ENCODE data around the gene TRERF1.

The TRERF1 gene

DNA sequence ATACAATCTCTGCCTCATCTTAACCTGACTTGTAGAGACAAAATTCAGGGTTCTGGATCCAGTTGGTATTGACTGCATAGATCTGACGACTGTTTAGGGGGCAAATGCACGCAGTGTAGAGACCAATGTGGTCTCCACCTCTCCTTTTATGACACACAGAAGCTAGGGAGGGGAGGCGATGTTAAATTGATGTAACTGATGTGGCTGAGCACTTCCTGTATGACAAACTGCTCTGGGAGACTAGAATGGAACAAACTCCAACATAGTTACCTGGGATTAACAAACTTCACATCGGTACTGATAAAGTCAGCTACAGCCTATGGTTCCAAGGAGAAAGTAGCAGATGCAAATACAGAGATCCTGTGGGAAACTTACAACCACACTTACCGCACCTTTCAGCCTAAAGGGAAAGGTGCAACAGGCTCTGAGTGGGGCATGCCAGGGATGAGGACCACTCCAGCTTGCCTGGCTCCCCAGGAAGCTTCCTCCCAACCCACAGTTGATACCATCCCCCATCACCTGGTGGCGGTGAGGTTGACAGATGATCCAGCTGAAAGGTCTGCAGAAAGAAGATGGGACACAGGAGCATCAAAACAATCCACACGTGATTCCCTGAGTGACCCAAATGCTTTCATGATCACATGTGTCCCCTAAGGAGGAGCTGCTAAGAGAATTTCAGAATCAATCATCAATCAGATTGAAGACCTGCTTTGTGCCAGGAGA lies 173.4 kb downstream of the TRERF1 start:
- DNase-seq (ENCODE audit: low read depth), result no peak
- no peak overlapping the region for H3K4me3 ChIP-seq (ENCODE audit: low read depth, low read length)
- TF ChIP-seq, protein P1, sequence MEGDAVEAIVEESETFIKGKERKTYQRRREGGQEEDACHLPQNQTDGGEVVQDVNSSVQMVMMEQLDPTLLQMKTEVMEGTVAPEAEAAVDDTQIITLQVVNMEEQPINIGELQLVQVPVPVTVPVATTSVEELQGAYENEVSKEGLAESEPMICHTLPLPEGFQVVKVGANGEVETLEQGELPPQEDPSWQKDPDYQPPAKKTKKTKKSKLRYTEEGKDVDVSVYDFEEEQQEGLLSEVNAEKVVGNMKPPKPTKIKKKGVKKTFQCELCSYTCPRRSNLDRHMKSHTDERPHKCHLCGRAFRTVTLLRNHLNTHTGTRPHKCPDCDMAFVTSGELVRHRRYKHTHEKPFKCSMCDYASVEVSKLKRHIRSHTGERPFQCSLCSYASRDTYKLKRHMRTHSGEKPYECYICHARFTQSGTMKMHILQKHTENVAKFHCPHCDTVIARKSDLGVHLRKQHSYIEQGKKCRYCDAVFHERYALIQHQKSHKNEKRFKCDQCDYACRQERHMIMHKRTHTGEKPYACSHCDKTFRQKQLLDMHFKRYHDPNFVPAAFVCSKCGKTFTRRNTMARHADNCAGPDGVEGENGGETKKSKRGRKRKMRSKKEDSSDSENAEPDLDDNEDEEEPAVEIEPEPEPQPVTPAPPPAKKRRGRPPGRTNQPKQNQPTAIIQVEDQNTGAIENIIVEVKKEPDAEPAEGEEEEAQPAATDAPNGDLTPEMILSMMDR (IDR thresholded peaks at IDR 0.05; ENCODE audit: control insufficient read depth, extremely low read depth, insufficient read depth), result no peak

DNA sequence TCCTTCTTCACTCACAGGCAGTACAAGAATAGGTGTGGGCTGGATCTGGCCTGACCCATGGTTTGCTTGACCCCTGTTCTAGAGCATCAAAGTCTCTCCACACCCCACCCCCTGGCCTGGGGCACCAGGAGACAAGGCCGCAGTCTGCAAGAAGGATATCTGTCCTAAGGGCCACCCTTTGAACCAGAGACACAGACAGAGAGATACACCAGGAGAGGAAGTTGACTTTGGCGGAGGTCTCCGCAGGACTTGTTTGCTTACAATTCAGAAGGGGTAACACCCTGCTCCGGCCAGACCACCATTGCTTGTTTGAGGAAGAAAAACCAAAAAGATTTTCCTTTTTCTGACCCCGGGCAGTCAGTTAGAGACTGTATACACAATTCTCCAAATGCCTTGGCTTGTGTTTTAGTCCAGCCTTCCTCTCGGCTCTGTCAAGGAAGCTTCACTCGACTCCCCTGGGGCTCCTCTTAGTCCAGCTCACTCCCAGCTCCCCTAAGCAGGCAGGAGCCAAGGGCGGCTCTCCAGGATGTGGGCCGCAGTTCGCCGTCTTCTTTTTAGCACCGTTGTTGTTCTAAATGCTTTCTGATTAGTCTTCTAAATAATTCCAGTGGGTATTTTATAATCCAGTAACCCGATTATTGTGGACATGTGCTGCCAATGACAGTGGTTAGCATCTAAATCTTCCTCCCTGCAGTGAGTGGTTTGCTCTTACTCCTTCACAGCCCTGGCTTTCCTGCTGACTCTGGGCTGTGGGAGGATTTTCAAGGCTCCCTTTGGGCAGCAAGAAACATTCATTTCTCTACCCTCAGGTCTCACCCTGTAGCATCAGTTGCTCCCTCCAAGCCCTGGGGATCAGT lies 175.5 kb downstream of the TRERF1 start:
- TF ChIP-seq, protein P1 (IDR thresholded peaks at IDR 0.05; ENCODE audit: control insufficient read depth, extremely low read depth, insufficient read depth), result no peak
- H3K4me3 ChIP-seq (ENCODE audit: low read depth, low read length), result no peak overlapping the region
- DNase-seq (ENCODE audit: low read depth), result no peak

DNA sequence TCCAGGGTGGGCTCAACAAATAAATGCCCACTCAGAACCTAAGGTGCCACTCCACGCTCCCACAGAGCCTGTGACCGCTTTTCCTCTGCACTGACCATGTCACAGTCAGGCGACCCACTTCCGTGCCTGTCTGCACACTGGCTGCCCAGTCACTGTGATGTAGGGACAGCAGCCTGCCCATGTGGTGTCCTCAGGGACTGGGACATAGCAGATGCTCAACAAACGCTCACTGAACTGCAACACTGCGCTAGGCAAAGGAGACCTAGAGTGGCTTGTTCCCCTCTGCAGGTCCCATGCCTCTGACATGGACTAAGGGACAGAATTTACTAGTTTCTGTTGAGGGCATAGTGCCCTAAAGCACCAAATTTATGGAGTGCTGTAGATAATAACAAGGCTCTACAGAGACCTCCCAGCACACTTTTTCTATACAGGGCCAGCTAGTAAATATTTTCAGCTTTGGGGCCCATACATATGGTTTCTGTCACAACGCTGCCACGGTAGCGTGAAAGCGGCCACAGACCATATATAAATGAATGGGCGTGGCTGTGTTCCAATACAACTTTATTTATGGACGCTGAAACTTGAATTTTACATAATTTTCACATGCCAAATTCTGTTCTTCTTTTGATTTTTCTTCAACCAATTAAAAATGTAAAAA lies 176.2 kb downstream of the TRERF1 start:
- TF ChIP-seq, protein P1 (IDR thresholded peaks at IDR 0.05; ENCODE audit: control insufficient read depth, extremely low read depth, insufficient read depth), result no peak
- H3K4me3 ChIP-seq (ENCODE audit: low read depth, low read length), result no peak overlapping the region

DNA sequence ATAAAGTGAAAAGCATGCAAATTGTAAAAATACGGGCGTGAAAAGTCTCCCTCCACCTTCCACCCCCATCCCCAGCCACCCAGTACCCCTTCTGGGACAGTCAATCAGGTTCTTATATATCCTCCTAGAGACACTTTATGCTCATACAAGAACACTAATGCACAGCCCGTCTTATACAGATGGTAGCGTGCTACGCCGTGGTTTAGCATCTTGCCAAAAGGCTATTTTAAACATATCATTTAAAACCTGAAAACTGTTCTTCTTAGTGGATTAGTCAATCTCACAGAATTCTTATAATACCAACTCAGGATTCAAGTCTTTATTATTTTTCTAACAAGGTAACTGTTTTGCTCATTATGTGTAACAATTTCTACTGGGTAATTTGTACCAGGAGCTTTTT lies 176.8 kb downstream of the TRERF1 start:
- TF ChIP-seq, protein P1 (IDR thresholded peaks at IDR 0.05; ENCODE audit: control insufficient read depth, extremely low read depth, insufficient read depth), result no peak
- DNase-seq (ENCODE audit: low read depth), result no peak
- no peak overlapping the region for H3K4me3 ChIP-seq (ENCODE audit: low read depth, low read length)

More for the DNA sequence above, 176.2 kb downstream of the TRERF1 start:
- no peak for DNase-seq (ENCODE audit: low read depth)

DNA sequence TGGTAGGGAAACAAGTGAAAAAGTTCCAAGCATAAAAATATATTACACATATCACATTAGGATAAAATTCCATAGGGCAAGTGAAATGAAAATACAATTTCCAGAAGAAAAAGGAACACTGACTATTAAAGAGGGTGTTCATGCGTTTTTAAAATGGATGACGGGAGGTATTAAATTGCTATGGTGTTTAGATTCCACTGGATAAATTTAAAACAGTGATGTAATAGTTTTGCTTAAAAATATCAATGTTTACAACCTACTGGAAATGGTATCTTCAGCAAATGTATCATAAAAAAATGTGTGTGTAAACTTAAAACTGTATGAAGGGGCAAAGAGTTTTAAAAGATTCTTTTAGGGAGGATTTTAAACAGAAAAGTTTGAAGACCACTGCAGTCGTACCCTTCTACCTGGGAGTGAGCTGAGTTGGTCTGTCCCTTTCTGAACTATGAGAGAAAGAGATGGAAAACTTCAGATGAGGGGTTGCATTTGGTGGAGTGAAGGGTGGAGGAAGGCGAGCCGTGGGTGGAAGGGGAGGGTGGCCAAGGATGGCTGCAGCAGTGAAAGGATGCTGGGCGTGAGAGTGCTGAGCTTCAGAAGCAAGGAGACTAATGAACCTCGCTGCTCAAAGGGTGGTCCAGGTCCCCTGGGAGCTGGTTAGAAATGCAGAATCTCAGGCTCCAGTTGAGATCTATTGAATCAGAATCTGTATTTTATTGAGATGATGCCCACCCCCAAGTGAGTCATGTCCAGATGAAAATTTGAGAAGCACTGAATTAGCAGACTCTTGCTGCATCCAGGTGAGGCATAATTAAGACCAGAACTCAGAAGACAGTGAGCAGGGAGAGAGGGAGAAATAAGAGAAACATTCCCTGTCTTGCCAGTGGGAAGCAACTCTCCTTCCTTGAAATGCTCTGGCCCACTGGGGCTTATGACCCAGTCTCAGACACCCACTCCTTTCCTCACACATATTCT lies 179.6 kb downstream of the TRERF1 start:
- TF ChIP-seq, protein P1 (IDR thresholded peaks at IDR 0.05; ENCODE audit: control insufficient read depth, extremely low read depth, insufficient read depth), result no peak
- H3K4me3 ChIP-seq (ENCODE audit: low read depth, low read length), result no peak overlapping the region
- DNase-seq (ENCODE audit: low read depth), result no peak

DNA sequence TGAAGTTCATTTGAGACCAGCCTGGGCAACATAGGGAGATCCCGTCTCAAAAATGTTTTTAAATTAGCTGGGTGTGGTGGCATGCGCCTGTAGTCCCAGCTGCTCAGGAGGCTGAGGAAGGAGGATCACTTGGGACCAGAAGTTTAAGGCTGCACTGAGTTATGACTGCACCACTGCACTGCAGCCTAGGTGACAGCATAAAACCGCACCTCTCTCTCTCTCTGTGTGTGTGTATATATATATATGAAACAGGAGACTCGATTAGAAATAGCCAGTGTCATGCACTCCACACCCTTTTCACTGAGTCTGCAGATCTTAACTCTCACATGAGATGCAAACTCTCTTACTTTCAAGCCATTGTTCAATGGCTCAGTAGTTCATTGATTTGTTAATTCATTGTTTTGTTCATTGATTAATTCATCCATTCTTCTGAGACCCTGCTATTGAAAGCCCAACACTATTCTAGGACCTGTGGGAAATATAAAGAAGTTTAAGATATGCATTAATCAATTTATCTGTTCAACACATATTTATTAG lies 181.7 kb downstream of the TRERF1 start:
- DNase-seq (ENCODE audit: low read depth), result no peak
- TF ChIP-seq, protein P1 (IDR thresholded peaks at IDR 0.05; ENCODE audit: control insufficient read depth, extremely low read depth, insufficient read depth), result no peak
- H3K4me3 ChIP-seq (ENCODE audit: low read depth, low read length), result no peak overlapping the region
